ENCODE results near the gene ZFP36L2.

- TF ChIP-seq POLR2A (IDR thresholded peaks at IDR 0.05; ENCODE audit: low read length): no peak
- TF ChIP-seq GATA1 (IDR thresholded peaks at IDR 0.05; ENCODE audit: low read depth, low read length): no peak
Observed at GRCh38 chr2:43265421-43265820, 39.0 kb upstream of the ZFP36L2 start.
